ENCODE measurements around the gene ZNF576.

- TF ChIP-seq CTCF (IDR thresholded peaks at IDR 0.05) (no peak), POLR2A (IDR thresholded peaks at IDR 0.05) (no peak)
Measured at GRCh38 chr19:43595605-43595998, 793 bp upstream of the ZNF576 start.

Data from esophagus squamous epithelium (tissue), 4 donors.